Ovary (tissue), 3 donors: Measurements from ENCODE around the gene PTPRG.

Source experiments
- POLR2A ChIP-seq: fragments of 450-650 bp; IDR thresholded peaks from one replicate; pipeline ENCODE4 v1.6.1; 2017; ENCODE audit warnings: antibody characterized with exemption, mild to moderate bottlenecking, moderate library complexity
- TF ChIP-seq, protein P1 (sequence below), 3 donors: fragments of 450-650 bp in 2 of 3; fragments of 200-600 bp in 1 of 3; IDR thresholded peaks; one replicate each; pipeline versions ENCODE4 v1.5.1 to v1.8.0; 2016 to 2022; ENCODE audit warnings: antibody characterized with exemption in 3 of 3, mild to moderate bottlenecking in 1 of 3
- donor health status: DM: no; HTN: no; CAD: no.

DNA sequence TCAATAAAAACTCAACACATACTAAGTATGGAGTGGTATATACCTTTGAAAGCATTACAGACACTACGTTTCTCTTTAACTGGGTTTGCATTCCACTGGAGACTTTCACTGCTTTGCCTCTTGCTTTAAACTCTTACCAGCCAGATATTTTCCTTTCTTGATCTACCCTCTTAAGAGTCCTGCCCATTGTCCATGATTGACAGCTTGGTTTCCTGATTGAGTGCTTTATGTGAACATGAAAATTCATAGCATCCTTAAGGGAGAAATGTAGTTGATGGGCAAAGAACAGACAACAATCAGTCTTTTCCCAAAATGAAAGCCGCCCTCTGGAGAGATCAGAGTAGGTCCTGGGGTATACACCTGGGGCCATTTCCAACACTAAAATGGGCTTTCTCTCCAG, 78.6 kb downstream of the PTPRG start:
- TF ChIP-seq, protein P1, sequence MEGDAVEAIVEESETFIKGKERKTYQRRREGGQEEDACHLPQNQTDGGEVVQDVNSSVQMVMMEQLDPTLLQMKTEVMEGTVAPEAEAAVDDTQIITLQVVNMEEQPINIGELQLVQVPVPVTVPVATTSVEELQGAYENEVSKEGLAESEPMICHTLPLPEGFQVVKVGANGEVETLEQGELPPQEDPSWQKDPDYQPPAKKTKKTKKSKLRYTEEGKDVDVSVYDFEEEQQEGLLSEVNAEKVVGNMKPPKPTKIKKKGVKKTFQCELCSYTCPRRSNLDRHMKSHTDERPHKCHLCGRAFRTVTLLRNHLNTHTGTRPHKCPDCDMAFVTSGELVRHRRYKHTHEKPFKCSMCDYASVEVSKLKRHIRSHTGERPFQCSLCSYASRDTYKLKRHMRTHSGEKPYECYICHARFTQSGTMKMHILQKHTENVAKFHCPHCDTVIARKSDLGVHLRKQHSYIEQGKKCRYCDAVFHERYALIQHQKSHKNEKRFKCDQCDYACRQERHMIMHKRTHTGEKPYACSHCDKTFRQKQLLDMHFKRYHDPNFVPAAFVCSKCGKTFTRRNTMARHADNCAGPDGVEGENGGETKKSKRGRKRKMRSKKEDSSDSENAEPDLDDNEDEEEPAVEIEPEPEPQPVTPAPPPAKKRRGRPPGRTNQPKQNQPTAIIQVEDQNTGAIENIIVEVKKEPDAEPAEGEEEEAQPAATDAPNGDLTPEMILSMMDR (IDR thresholded peaks at IDR 0.05), result no peak
- no peak for TF ChIP-seq POLR2A
